Measurements from ENCODE around the gene SFXN5. TPM values are rescaled to one million over a fixed set of nuclear protein-coding genes. Genes with fewer than 3 reads are reported as not detected.
A peak's percentile ranks its signal among the peaks of the same experiment; 100 is the strongest.

The SFXN5 gene
- total RNA-seq, 1 experiment from 2014 or later = 20.5 TPM

- no peaks in the 10 kb centered on the region for H3K36me3 ChIP-seq
- peaks cover 25% of the 10 kb centered on the region for H3K4me1 ChIP-seq
- peak overlapping the region; percentile 99 for H3K27ac ChIP-seq
- H3K4me3 ChIP-seq = peak overlapping the region; percentile 39
- H3K9me3 ChIP-seq (replicated peaks) = no peaks in the 10 kb centered on the region
- peak; percentile 99 for DNase-seq
- no peaks in the 10 kb centered on the region for H3K27me3 ChIP-seq
These were observed 116.9 kb downstream of the SFXN5 start for GRCh38 chr2:72954376-72955227.

GRCh38 chr2:72953976-72954375 is 117.5 kb downstream of the SFXN5 start:
- H3K9me3 ChIP-seq (replicated peaks) = no peaks in the 10 kb centered on the region
- no peak for DNase-seq
- no peaks in the 10 kb centered on the region for H3K27me3 ChIP-seq
- H3K4me1 ChIP-seq = peaks cover 25% of the 10 kb centered on the region
- H3K27ac ChIP-seq = peak overlapping the region; percentile 99
- peak overlapping the region; percentile 3; the same call in 1 of the 2 replicates for H3K4me3 ChIP-seq
- no peaks in the 10 kb centered on the region for H3K36me3 ChIP-seq

- Histone ChIP-seq H3K4me1 (peaks cover 25% of the 10 kb centered on the region), H3K36me3 (no peaks in the 10 kb centered on the region), H3K27ac (peak overlapping the region; percentile 99), H3K4me3 (no peak overlapping the region; the same call in 1 of the 2 replicates), H3K9me3 (replicated peaks) (no peaks in the 10 kb centered on the region), H3K27me3 (no peaks in the 10 kb centered on the region)
- no peak for DNase-seq
These were observed 118.0 kb downstream of the SFXN5 start for GRCh38 chr2:72953528-72953927.

GRCh38 chr2:72952961-72953360 is 118.6 kb downstream of the SFXN5 start:
- Histone ChIP-seq H3K36me3 (no peaks in the 10 kb centered on the region), H3K9me3 (replicated peaks) (no peaks in the 10 kb centered on the region), H3K27me3 (no peaks in the 10 kb centered on the region), H3K4me3 (no peak overlapping the region), H3K4me1 (peaks cover 25% of the 10 kb centered on the region), H3K27ac (no peak overlapping the region)
- DNase-seq = no peak

GRCh38 chr2:72952110-72952823 is 119.2 kb downstream of the SFXN5 start:
- no peak for DNase-seq
- no peak overlapping the region for H3K27ac ChIP-seq
- no peaks in the 10 kb centered on the region for H3K9me3 ChIP-seq (replicated peaks)
- H3K27me3 ChIP-seq = no peaks in the 10 kb centered on the region
- peaks cover 25% of the 10 kb centered on the region for H3K4me1 ChIP-seq
- H3K36me3 ChIP-seq = no peaks in the 10 kb centered on the region
- no peak overlapping the region for H3K4me3 ChIP-seq

GRCh38 chr2:72951303-72952095 is 120.0 kb downstream of the SFXN5 start:
- Histone ChIP-seq H3K27ac (no peak overlapping the region), H3K36me3 (no peaks in the 10 kb centered on the region), H3K4me3 (no peak overlapping the region), H3K4me1 (peaks cover 25% of the 10 kb centered on the region), H3K27me3 (no peaks in the 10 kb centered on the region), H3K9me3 (replicated peaks) (no peaks in the 10 kb centered on the region)
- DNase-seq = no peak

GRCh38 chr2:72950558-72951255 is 120.8 kb downstream of the SFXN5 start:
- Histone ChIP-seq H3K9me3 (replicated peaks) (no peaks in the 10 kb centered on the region), H3K36me3 (no peaks in the 10 kb centered on the region), H3K27ac (no peak overlapping the region), H3K27me3 (no peaks in the 10 kb centered on the region), H3K4me1 (peaks cover 22% of the 10 kb centered on the region), H3K4me3 (no peak overlapping the region)
- DNase-seq = no peak

GRCh38 chr2:72949642-72950041 is 121.9 kb downstream of the SFXN5 start:
- H3K4me1 ChIP-seq = peaks cover 12% of the 10 kb centered on the region
- no peak overlapping the region for H3K27ac ChIP-seq
- DNase-seq = no peak
- no peaks in the 10 kb centered on the region for H3K9me3 ChIP-seq (replicated peaks)
- no peak overlapping the region for H3K4me3 ChIP-seq
- no peaks in the 10 kb centered on the region for H3K27me3 ChIP-seq
- H3K36me3 ChIP-seq = no peaks in the 10 kb centered on the region

GRCh38 chr2:72949045-72949444 is 122.5 kb downstream of the SFXN5 start:
- Histone ChIP-seq H3K27ac (no peak overlapping the region), H3K27me3 (no peaks in the 10 kb centered on the region), H3K9me3 (replicated peaks) (no peaks in the 10 kb centered on the region), H3K4me3 (no peak overlapping the region), H3K36me3 (no peaks in the 10 kb centered on the region), H3K4me1 (peaks cover 8% of the 10 kb centered on the region)
- no peak for DNase-seq

- Histone ChIP-seq H3K27ac (no peak overlapping the region), H3K9me3 (replicated peaks) (no peaks in the 10 kb centered on the region), H3K4me3 (no peak overlapping the region), H3K36me3 (no peaks in the 10 kb centered on the region), H3K27me3 (no peaks in the 10 kb centered on the region), H3K4me1 (no peaks in the 10 kb centered on the region; the same call in 1 of the 2 replicates)
- DNase-seq = no peak
These were observed 123.3 kb downstream of the SFXN5 start for GRCh38 chr2:72947952-72948830.

GRCh38 chr2:72946466-72946865 is 125.0 kb downstream of the SFXN5 start:
- peaks cover 6% of the 10 kb centered on the region for H3K4me1 ChIP-seq
- no peaks in the 10 kb centered on the region for H3K27me3 ChIP-seq
- H3K9me3 ChIP-seq (replicated peaks) = no peaks in the 10 kb centered on the region
- H3K36me3 ChIP-seq = no peaks in the 10 kb centered on the region
- H3K27ac ChIP-seq = no peak overlapping the region
- no peak for DNase-seq
- H3K4me3 ChIP-seq = no peak overlapping the region

GRCh38 chr2:72945450-72946019 is 126.0 kb downstream of the SFXN5 start:
- H3K4me3 ChIP-seq = no peak overlapping the region

GRCh38 chr2:72944804-72945449 is 126.6 kb downstream of the SFXN5 start:
- Histone ChIP-seq H3K36me3 (no peaks in the 10 kb centered on the region), H3K4me3 (no peak overlapping the region), H3K27me3 (no peaks in the 10 kb centered on the region), H3K27ac (no peak overlapping the region), H3K9me3 (replicated peaks) (no peaks in the 10 kb centered on the region), H3K4me1 (peaks cover 22% of the 10 kb centered on the region)
- no peak for DNase-seq

More at GRCh38 chr2:72945450-72946019, 126.0 kb downstream of the SFXN5 start:
- Histone ChIP-seq H3K4me1 (peaks cover 16% of the 10 kb centered on the region), H3K9me3 (replicated peaks) (no peaks in the 10 kb centered on the region), H3K27me3 (no peaks in the 10 kb centered on the region), H3K27ac (no peak overlapping the region), H3K36me3 (no peaks in the 10 kb centered on the region)
- no peak for DNase-seq
